Measurements from ENCODE around the gene ZXDC.

ZXDC gene

DNA sequence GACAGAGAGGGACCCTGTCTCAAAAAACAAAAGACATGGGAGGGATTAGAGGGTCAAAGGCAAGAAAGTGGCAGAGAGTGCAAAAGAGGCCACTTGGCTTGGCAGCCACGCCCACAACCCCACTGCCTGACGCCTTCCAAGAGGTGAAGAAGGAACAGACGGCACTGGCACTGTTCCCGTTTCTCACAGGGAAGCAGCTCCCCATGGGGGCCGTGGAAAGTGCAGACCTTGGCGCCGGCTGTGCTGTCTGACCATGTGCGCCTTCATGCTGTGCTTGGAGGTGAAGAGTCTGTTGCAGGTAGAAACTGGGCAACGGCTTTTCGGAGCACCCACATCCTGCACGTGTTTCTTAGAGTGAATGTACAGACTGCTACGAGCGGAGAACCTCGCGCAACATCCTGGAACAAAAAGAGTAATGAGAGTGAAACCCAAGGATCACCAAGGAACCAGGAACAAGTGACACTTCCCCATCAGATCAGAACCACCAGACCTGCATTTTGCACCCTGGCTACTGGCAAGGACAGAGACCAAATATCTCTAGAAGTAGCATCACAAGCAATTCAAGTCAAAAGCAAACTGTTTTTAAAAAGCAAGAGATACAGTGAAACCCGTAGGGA is 9.7 kb downstream of the ZXDC start:
- Histone ChIP-seq H3K36me3 (ENCODE audit: insufficient read depth, low read length) (peaks cover 93% of the 10 kb centered on the region), H3K4me1 (ENCODE audit: control insufficient read depth, insufficient read depth, low read length) (no peaks in the 10 kb centered on the region), H3K4me3 (ENCODE audit: low read length) (no peak overlapping the region), H3K27me3 (ENCODE audit: control insufficient read depth, insufficient read depth, low read length) (no peaks in the 10 kb centered on the region), H3K9ac (ENCODE audit: low read depth, low read length) (no peak overlapping the region), H3K9me3 (replicated peaks; ENCODE audit: low read length) (no peaks in the 10 kb centered on the region), H3K4me2 (ENCODE audit: low read length) (no peak overlapping the region)

DNA sequence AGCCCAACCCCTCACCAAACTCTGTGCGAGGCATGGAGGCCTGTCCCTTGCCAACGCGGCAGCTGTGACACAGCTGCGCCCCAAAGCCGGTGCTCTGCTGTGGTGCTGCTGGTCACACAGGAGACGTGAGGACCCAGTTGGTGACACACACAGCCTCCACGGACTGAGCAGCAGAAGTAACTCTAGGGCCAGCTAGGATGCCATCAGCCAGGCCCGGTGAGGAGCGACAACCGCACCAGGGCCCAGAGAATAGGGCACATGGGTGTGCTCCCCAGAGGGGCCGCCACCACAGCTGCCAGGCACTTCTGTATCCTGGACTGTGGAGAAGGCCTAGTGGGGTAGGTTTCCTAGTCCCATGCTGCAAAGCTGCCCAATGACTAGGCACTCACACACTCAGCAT is 10.7 kb downstream of the ZXDC start:
- Histone ChIP-seq H3K4me2 (ENCODE audit: low read length) (no peak overlapping the region), H3K9ac (ENCODE audit: low read depth, low read length) (no peak overlapping the region), H3K4me1 (ENCODE audit: control insufficient read depth, insufficient read depth, low read length) (no peaks in the 10 kb centered on the region), H3K4me3 (ENCODE audit: low read length) (no peak overlapping the region), H3K36me3 (ENCODE audit: insufficient read depth, low read length) (peaks cover 92% of the 10 kb centered on the region), H3K9me3 (replicated peaks; ENCODE audit: low read length) (no peaks in the 10 kb centered on the region), H3K27me3 (ENCODE audit: control insufficient read depth, insufficient read depth, low read length) (no peaks in the 10 kb centered on the region)

DNA sequence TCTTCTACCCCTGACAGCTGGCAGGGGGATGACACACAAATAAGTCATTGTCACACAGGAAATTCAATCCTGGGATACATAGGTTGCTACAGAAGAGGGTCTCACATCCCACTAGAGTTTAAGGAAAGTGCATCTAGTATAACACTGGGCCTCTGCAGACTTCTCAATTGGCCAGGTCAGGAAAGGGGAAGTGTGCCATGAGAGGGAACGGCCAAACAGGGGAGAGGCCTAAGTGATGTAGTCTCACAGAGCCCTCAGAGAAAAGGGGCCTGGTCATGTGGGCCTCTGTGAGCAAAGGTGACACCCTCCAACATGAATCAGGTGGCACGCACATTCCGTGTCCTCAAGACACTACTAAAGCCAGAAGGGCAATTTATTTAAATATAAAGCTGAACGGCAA is 11.2 kb downstream of the ZXDC start:
- Histone ChIP-seq H3K4me3 (ENCODE audit: low read length) (no peak overlapping the region), H3K4me2 (ENCODE audit: low read length) (no peak overlapping the region), H3K36me3 (ENCODE audit: insufficient read depth, low read length) (peaks cover 92% of the 10 kb centered on the region), H3K9ac (ENCODE audit: low read depth, low read length) (no peak overlapping the region), H3K27me3 (ENCODE audit: control insufficient read depth, insufficient read depth, low read length) (no peaks in the 10 kb centered on the region), H3K9me3 (replicated peaks; ENCODE audit: low read length) (no peaks in the 10 kb centered on the region), H3K4me1 (ENCODE audit: control insufficient read depth, insufficient read depth, low read length) (no peaks in the 10 kb centered on the region)

DNA sequence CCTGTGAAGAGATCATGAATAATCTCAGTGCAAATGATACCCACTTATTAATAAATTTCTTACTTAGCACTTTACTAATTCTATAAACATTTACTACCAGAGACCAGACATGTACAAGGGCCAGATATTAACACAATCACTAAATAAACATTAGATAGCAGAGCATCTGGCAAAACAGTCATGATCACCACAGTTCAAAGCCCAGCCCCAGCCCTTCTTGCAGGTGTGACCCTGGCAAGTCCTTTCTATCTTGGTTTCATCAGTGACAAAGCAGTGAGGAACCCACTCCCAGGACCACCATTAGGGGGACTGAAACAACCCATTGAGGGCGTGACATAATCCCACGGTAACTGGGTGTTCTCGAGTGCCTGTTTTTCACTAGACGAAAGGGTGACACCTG is 11.6 kb downstream of the ZXDC start:
- Histone ChIP-seq H3K9ac (ENCODE audit: low read depth, low read length) (no peak overlapping the region), H3K27me3 (ENCODE audit: control insufficient read depth, insufficient read depth, low read length) (no peaks in the 10 kb centered on the region), H3K9me3 (replicated peaks; ENCODE audit: low read length) (no peaks in the 10 kb centered on the region), H3K4me3 (ENCODE audit: low read length) (no peak overlapping the region), H3K4me1 (ENCODE audit: control insufficient read depth, insufficient read depth, low read length) (no peaks in the 10 kb centered on the region), H3K36me3 (ENCODE audit: insufficient read depth, low read length) (peaks cover 92% of the 10 kb centered on the region), H3K4me2 (ENCODE audit: low read length) (no peak overlapping the region)

DNA sequence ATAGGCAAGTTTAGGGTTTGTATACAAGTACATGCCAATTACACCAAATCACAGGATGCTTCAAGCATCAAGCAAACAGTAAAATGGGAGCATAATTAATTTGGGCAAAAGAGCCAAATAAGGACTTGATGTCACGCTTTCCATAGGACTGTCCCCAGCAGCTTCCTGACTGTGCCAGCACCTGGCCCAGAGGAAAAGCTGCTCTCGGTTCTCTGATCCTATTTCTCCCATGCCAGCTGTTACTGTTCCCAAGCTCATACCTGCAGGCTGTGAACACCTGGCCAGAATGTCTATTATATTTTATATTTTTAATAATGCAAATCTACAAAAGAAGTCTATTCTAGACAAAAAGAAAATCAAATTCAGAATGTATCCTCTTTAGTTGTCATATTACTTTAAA is 12.2 kb downstream of the ZXDC start:
- Histone ChIP-seq H3K4me1 (ENCODE audit: control insufficient read depth, insufficient read depth, low read length) (no peaks in the 10 kb centered on the region), H3K9ac (ENCODE audit: low read depth, low read length) (no peak overlapping the region), H3K4me3 (ENCODE audit: low read length) (no peak overlapping the region), H3K4me2 (ENCODE audit: low read length) (no peak overlapping the region), H3K36me3 (ENCODE audit: insufficient read depth, low read length) (peaks cover 89% of the 10 kb centered on the region), H3K27me3 (ENCODE audit: control insufficient read depth, insufficient read depth, low read length) (no peaks in the 10 kb centered on the region), H3K9me3 (replicated peaks; ENCODE audit: low read length) (no peaks in the 10 kb centered on the region)

DNA sequence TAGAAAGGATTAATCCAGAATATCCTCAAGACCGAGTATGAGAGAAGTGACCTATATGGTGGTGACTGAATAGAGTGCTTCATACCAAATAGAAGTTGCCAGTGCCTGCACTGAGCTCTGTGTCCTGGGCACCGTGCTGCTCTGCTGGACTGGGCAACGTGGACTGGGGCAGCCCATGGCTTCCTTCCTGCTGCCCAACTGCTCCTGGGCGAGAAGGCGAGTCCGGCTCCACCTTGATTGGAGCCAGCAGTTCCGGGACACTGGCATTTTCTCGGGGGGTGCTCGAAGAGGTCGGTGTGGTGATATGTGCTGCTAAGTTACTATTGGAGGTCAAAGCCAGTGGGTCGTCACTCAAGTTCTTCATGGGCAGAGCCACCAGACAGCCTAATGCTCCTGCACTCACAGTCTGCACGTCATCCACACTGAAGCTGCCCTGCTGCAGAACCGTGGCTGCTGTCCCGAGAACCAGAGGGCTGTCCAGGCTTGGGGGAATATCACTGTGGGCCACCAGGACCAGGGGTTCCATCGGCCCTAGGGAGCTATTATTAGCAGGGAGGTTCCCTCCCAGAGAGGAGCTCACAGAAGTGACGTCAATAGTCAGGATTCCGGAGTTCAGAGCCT is 14.1 kb downstream of the ZXDC start:
- Histone ChIP-seq H3K36me3 (ENCODE audit: insufficient read depth, low read length) (peaks cover 86% of the 10 kb centered on the region), H3K4me2 (ENCODE audit: low read length) (no peak overlapping the region), H3K9me3 (replicated peaks; ENCODE audit: low read length) (no peaks in the 10 kb centered on the region), H3K4me3 (ENCODE audit: low read length) (no peak overlapping the region), H3K9ac (ENCODE audit: low read depth, low read length) (no peak overlapping the region), H3K4me1 (ENCODE audit: control insufficient read depth, insufficient read depth, low read length) (no peaks in the 10 kb centered on the region), H3K27me3 (ENCODE audit: control insufficient read depth, insufficient read depth, low read length) (no peaks in the 10 kb centered on the region)

DNA sequence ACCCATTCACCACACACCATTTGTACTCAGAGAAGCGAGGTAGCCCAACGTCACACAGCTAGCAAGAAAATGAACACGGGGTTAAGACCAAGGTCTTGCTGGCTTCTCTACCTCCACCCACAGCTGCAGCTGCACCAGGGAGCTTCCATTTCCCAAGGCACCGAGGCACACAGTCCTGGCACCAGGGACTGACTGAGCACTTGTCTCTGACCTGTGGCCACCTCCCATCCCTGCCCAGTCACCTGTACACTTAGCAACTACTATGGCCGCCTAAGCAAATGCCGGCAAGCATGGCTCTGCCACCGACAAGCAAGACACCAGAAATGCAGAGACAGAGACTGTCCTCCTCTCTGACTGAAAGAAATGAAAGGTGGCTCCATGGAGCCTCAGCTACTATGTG is 15.3 kb downstream of the ZXDC start:
- H3K36me3 ChIP-seq (ENCODE audit: insufficient read depth, low read length), result peaks cover 81% of the 10 kb centered on the region
- no peak overlapping the region for H3K9ac ChIP-seq (ENCODE audit: low read depth, low read length)

DNA sequence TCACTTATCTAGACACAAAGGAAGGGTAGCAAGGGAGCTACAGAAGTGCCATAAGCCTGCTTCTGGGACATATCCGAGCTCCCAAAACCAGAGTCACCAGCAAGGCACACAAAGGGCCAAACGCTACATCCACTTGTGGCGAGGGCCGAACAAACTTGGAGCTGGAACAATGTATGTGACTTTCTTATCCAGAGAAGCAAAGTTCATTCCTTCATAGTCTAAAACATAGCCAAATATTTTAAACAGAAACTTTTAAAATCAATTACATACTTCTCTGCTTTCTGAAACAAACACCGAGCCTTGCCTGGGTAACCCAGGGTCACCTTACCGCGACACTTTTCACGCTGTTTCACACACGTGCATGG is 15.9 kb downstream of the ZXDC start:
- no peak overlapping the region for H3K9ac ChIP-seq (ENCODE audit: low read depth, low read length)
- H3K9me3 ChIP-seq (replicated peaks; ENCODE audit: low read length), result no peaks in the 10 kb centered on the region
- no peak overlapping the region for H3K4me3 ChIP-seq (ENCODE audit: low read length)
- peaks cover 77% of the 10 kb centered on the region for H3K36me3 ChIP-seq (ENCODE audit: insufficient read depth, low read length)
- no peaks in the 10 kb centered on the region for H3K27me3 ChIP-seq (ENCODE audit: control insufficient read depth, insufficient read depth, low read length)
- H3K4me2 ChIP-seq (ENCODE audit: low read length), result no peak overlapping the region
- H3K4me1 ChIP-seq (ENCODE audit: control insufficient read depth, insufficient read depth, low read length), result no peaks in the 10 kb centered on the region

More for the DNA sequence above, 15.3 kb downstream of the ZXDC start:
- Histone ChIP-seq H3K9me3 (replicated peaks; ENCODE audit: low read length) (no peaks in the 10 kb centered on the region), H3K4me3 (ENCODE audit: low read length) (no peak overlapping the region), H3K27me3 (ENCODE audit: control insufficient read depth, insufficient read depth, low read length) (no peaks in the 10 kb centered on the region), H3K4me1 (ENCODE audit: control insufficient read depth, insufficient read depth, low read length) (no peaks in the 10 kb centered on the region), H3K4me2 (ENCODE audit: low read length) (no peak overlapping the region)

DNA sequence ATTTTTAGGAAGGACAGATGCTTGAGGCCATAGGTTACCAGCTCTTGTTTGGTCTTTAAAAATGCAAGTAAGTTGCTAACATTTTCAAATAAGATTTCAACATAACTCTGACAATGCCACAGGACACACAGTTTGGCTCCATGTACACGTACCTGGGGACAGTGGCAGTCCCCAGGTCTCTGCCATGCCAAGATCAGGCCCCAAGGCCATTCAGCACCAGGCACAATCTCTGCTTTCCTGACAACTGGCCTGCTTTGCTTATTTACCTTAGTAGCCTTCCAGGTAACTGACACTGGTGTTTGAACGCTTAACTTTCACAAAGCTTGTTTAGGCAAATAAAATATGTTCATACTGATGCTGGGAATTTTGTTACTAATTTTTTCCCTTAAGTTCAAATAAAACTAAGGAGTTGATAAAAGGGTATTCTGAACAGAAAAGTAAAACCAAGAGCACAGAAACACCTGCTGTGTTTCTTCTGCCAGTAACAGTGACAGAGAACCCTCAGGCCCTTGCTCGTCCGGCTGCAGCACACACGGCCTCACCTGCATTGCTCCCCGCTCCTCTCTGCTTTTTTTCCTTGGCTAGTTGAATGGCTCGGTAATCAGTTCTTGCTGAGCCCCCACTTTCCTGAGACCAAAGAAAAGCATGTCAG is 16.5 kb downstream of the ZXDC start:
- Histone ChIP-seq H3K4me3 (ENCODE audit: low read length) (no peak overlapping the region), H3K9ac (ENCODE audit: low read depth, low read length) (no peak overlapping the region), H3K9me3 (replicated peaks; ENCODE audit: low read length) (no peaks in the 10 kb centered on the region), H3K4me1 (ENCODE audit: control insufficient read depth, insufficient read depth, low read length) (no peaks in the 10 kb centered on the region), H3K4me2 (ENCODE audit: low read length) (no peak overlapping the region), H3K36me3 (ENCODE audit: insufficient read depth, low read length) (peaks cover 77% of the 10 kb centered on the region), H3K27me3 (ENCODE audit: control insufficient read depth, insufficient read depth, low read length) (no peaks in the 10 kb centered on the region)

DNA sequence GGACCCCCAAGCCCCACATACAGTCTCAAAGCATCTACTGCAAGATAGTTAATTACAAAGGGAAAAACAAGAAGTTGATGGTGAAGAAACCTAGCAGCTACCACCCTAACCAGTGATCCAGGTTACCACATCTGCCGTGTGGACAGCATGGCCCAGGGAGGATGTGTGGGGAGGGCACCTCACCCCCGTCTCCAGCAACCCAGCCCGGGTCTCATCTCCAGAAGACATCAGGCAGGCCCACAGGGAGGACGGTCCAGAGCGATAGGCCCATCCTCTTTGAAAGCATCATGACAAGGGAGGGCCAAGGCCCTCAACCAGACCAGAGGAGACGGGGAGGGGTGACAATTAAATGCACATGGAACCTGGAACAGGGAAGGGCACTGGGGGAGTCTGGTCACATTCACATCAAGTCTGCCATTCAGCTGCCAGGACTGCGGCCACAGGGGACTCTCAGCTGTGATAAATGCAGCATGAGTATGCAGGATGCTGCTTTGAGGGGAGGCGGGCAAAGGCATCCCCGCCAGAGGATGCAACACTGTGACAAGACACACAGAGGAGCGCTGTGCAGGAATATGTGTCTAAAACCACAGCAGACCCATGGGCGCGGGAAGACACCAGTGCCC is 18.8 kb downstream of the ZXDC start:
- Histone ChIP-seq H3K4me3 (ENCODE audit: low read length) (no peak overlapping the region), H3K27me3 (ENCODE audit: control insufficient read depth, insufficient read depth, low read length) (no peaks in the 10 kb centered on the region), H3K4me1 (ENCODE audit: control insufficient read depth, insufficient read depth, low read length) (no peaks in the 10 kb centered on the region), H3K36me3 (ENCODE audit: insufficient read depth, low read length) (peaks cover 68% of the 10 kb centered on the region), H3K4me2 (ENCODE audit: low read length) (no peak overlapping the region), H3K9me3 (replicated peaks; ENCODE audit: low read length) (no peaks in the 10 kb centered on the region), H3K9ac (ENCODE audit: low read depth, low read length) (no peak overlapping the region)

DNA sequence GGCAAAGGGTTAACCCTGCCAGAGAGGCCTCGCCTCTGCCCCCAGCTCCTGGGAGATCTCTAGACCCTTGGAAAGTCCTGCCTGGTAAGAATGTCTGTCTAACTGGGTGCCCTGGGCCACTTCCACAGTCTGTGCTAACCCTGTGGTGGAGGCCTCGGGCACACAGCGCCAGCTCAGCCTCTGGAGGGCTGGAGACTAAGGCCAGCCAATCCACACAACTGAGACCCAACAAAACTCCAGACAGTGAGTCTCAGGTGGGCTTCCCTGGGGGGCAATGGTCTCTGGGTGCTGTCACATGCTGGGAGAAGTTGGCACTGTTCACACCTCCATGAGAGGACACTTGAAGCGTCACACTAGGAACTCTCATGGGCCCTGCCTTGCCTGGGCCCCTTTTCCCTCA is 19.5 kb downstream of the ZXDC start:
- no peaks in the 10 kb centered on the region for H3K9me3 ChIP-seq (replicated peaks; ENCODE audit: low read length)
- H3K4me3 ChIP-seq (ENCODE audit: low read length), result no peak overlapping the region
- no peaks in the 10 kb centered on the region for H3K4me1 ChIP-seq (ENCODE audit: control insufficient read depth, insufficient read depth, low read length)
- no peaks in the 10 kb centered on the region for H3K27me3 ChIP-seq (ENCODE audit: control insufficient read depth, insufficient read depth, low read length)
- peaks cover 68% of the 10 kb centered on the region for H3K36me3 ChIP-seq (ENCODE audit: insufficient read depth, low read length)
- H3K4me2 ChIP-seq (ENCODE audit: low read length), result no peak overlapping the region
- H3K9ac ChIP-seq (ENCODE audit: low read depth, low read length), result no peak overlapping the region
